Measurements from ENCODE around the gene GBP3. TPM values are rescaled to one million over a fixed set of nuclear protein-coding genes. Genes with fewer than 3 reads are reported as not detected.
A peak's percentile ranks its signal among the peaks of the same experiment; 100 is the strongest.

GBP3 gene
- polyA plus RNA-seq, 1 of the 3 experiments (the other 2 are of a cell fraction) = 8.5 TPM

DNA sequence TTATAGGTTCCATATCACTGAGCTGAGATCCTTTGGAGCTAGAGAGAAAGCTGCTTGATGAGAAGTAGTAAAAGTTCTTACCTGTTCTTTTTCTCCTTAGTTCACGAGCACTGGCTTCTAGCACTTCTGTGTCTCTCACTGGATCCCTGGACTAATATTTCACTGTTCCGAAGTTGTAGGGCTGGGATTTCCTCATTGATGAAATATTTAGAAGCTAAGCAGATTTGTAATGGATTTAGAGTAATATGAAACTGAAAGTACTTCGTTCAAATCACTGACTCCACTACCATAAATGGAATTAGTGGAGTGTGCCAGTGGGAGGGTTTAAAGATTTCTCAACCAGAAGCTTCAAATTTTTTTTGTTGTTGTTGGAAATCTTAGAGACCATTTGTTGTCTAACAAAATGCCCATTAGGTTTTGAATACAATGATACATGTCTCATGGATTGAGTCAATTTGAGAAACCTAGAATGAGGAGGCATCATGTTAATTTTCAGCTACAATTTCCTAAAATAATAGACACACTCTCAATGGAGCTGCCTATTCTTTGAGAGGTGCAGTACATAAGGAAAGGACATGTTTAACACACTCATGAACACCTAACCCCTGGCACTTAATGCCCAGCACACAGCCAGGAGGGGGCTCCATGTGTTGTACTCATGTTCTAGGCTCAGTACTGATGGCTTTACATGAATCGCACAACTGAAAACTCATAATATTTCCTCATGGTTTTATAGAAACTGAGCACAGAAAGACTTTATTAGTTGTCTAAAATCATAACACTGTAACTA lies 42.6 kb upstream of the GBP3 start, which contains the start of gene GBP1:
Gene GBP1, minus strand, starts transcription at position 130 of the 790 bp plus-strand sequence. CDS start 1,974 bp downstream, outside the sequence.
- H3K27me3 ChIP-seq (ENCODE audit: insufficient read depth) = no peaks in the 10 kb centered on the region
- POLR2A ChIA-PET = no interaction called here

GRCh38 chr1:89064632-89065031 lies 42.0 kb upstream of the GBP3 start:
- ChIA-PET CTCF (interaction anchor here (0.9 to 1.8 kb wide), 2 partner anchors 21 to 66 kb away, joined by 4 to 6 read pairs; no protein-coding TSS in a partner anchor), POLR2A (no interaction called here)
- peak overlapping the region; percentile 55; the same call in 1 of the 2 replicates for H3K9ac ChIP-seq
- H3K4me2 ChIP-seq = peak overlapping the region; percentile 71
- no peaks in the 10 kb centered on the region for H3K9me3 ChIP-seq
- peaks cover 0 to 9% of the 10 kb centered on the region in 2 experiments for H3K36me3 ChIP-seq (replicated peaks in 1 of 2; ENCODE audit: control insufficient read depth in 1 of 2, insufficient read depth in 2 of 2, low read length in 1 of 2)
- peak overlapping the region; percentile 52 to 62 for H3K4me3 ChIP-seq (ENCODE audit: low read depth in 2 of 2, low read length in 1 of 2)
- H3K4me1 ChIP-seq (ENCODE audit: control insufficient read depth in 1 of 2, insufficient read depth in 2 of 2, low read depth in 1 of 2, low read length in 1 of 2) = peaks cover 0 to 4% of the 10 kb centered on the region in 2 experiments; a peak in 2 of 4 replicates
- H4K20me1 ChIP-seq (ENCODE audit: insufficient read depth) = no peaks in the 10 kb centered on the region
- H3K27me3 ChIP-seq (ENCODE audit: insufficient read depth) = no peaks in the 10 kb centered on the region
- 37% methylated on average over 4 of the region's 4 CpGs for WGBS (ENCODE audit: low lambda C conversion rate)
- no peak for DNase-seq
- H2AFZ ChIP-seq (ENCODE audit: low read depth) = peak overlapping the region; percentile 94
- H3F3A ChIP-seq (replicated peaks; ENCODE audit: insufficient read depth) = no peaks in the 10 kb centered on the region
- H3K27ac ChIP-seq (ENCODE audit: low read depth in 2 of 2, low read length in 1 of 2) = peak overlapping the region; percentile 55 to 76; a peak in 2 of 4 replicates
- 0 out of 2 replicates have a peak, but pooled peaks cover 4% of the 10 kb centered on the region for H3K9me2 ChIP-seq
- H3K79me2 ChIP-seq (ENCODE audit: insufficient read depth) = no peaks in the 10 kb centered on the region
- TF ChIP-seq, protein P1, sequence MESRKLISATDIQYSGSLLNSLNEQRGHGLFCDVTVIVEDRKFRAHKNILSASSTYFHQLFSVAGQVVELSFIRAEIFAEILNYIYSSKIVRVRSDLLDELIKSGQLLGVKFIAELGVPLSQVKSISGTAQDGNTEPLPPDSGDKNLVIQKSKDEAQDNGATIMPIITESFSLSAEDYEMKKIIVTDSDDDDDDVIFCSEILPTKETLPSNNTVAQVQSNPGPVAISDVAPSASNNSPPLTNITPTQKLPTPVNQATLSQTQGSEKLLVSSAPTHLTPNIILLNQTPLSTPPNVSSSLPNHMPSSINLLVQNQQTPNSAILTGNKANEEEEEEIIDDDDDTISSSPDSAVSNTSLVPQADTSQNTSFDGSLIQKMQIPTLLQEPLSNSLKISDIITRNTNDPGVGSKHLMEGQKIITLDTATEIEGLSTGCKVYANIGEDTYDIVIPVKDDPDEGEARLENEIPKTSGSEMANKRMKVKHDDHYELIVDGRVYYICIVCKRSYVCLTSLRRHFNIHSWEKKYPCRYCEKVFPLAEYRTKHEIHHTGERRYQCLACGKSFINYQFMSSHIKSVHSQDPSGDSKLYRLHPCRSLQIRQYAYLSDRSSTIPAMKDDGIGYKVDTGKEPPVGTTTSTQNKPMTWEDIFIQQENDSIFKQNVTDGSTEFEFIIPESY (IDR thresholded peaks at IDR 0.05; ENCODE audit: borderline replicate concordance, low read depth) = no peak
- no peak for TF ChIP-seq FOSL2 (IDR thresholded peaks at IDR 0.05; ENCODE audit: borderline replicate concordance, low read depth)
- no peak for TF ChIP-seq RXRA (IDR thresholded peaks at IDR 0.05; ENCODE audit: borderline replicate concordance, low read depth)
- TF ChIP-seq IRF3 (IDR thresholded peaks at IDR 0.05; ENCODE audit: low read depth, low read length) = no peak
- TF ChIP-seq TEAD4 (IDR thresholded peaks at IDR 0.05; ENCODE audit: borderline replicate concordance, insufficient read depth) = no peak
- TF ChIP-seq YY1 (IDR thresholded peaks at IDR 0.05; ENCODE audit: low read depth) = no peak

More for the DNA sequence above, 42.6 kb upstream of the GBP3 start, which contains the start of gene GBP1:
- Histone ChIP-seq H3K27ac (ENCODE audit: low read depth in 2 of 2, low read length in 1 of 2) (peak within 1 kb of the TSS; percentile 55 to 76; a peak in 3 of 4 replicates), H3F3A (replicated peaks; ENCODE audit: insufficient read depth) (no peaks in the 10 kb centered on the region), H3K4me1 (ENCODE audit: control insufficient read depth in 1 of 2, insufficient read depth in 2 of 2, low read depth in 1 of 2, low read length in 1 of 2) (peaks cover 0 to 4% of the 10 kb centered on the region in 2 experiments; a peak in 2 of 4 replicates), H3K79me2 (ENCODE audit: insufficient read depth) (no peaks in the 10 kb centered on the region), H3K9me2 (0 out of 2 replicates have a peak, but pooled peaks cover 4% of the 10 kb centered on the region), H3K4me3 (ENCODE audit: low read depth in 2 of 2, low read length in 1 of 2) (peak within 1 kb of the TSS; percentile 52 to 62), H4K20me1 (ENCODE audit: insufficient read depth) (no peaks in the 10 kb centered on the region), H3K9ac (peak within 1 kb of the TSS; percentile 55), H2AFZ (ENCODE audit: low read depth) (peak within 1 kb of the TSS; percentile 94), H3K9me3 (no peaks in the 10 kb centered on the region), H3K36me3 (replicated peaks in 1 of 2; ENCODE audit: control insufficient read depth in 1 of 2, insufficient read depth in 2 of 2, low read length in 1 of 2) (peaks cover 0 to 4% of the 10 kb centered on the region in 2 experiments), H3K4me2 (peak within 1 kb of the TSS; percentile 71)
- TF ChIP-seq NRF1 (IDR thresholded peaks at IDR 0.05; ENCODE audit: low read depth, low read length) (no peak), IRF3 (IDR thresholded peaks at IDR 0.05; ENCODE audit: low read depth, low read length) (no peak), EZH2phosphoT487 (IDR thresholded peaks at IDR 0.05; ENCODE audit: borderline replicate concordance, low read depth) (no peak), GABPA (IDR thresholded peaks at IDR 0.05; ENCODE audit: low read depth) (no peak), FOSL2 (IDR thresholded peaks at IDR 0.05; ENCODE audit: borderline replicate concordance, low read depth) (no peak), MAX (IDR thresholded peaks at IDR 0.05; ENCODE audit: low read depth) (no peak)
- TF ChIP-seq, protein P2, sequence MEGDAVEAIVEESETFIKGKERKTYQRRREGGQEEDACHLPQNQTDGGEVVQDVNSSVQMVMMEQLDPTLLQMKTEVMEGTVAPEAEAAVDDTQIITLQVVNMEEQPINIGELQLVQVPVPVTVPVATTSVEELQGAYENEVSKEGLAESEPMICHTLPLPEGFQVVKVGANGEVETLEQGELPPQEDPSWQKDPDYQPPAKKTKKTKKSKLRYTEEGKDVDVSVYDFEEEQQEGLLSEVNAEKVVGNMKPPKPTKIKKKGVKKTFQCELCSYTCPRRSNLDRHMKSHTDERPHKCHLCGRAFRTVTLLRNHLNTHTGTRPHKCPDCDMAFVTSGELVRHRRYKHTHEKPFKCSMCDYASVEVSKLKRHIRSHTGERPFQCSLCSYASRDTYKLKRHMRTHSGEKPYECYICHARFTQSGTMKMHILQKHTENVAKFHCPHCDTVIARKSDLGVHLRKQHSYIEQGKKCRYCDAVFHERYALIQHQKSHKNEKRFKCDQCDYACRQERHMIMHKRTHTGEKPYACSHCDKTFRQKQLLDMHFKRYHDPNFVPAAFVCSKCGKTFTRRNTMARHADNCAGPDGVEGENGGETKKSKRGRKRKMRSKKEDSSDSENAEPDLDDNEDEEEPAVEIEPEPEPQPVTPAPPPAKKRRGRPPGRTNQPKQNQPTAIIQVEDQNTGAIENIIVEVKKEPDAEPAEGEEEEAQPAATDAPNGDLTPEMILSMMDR (IDR thresholded peaks at IDR 0.05) = no peak
- DNase-seq = no peak
- 41% methylated on average over 4 of the region's 4 CpGs for WGBS (ENCODE audit: low lambda C conversion rate)
- CTCF ChIA-PET = interaction anchor here (0.9 to 1.8 kb wide), 2 partner anchors 20 to 66 kb away, joined by 4 to 6 read pairs; no protein-coding TSS in a partner anchor

Data from SK-N-SH (cell line).